Neural progenitor cell (in vitro differentiated cells): ENCODE measurements around the gene LVRN.

Experiments used
- CTCF ChIP-seq: fragments of 200-600 bp; sonication (generic); IDR thresholded peaks from 2 replicates; pipeline ENCODE4 v1.5.1; 2017; ENCODE audit warnings: antibody characterized with exemption, mild to moderate bottlenecking
- EZH2 ChIP-seq: fragments of 200-600 bp; sonication (generic); IDR thresholded peaks from 2 replicates; pipeline ENCODE4 v1.6.1; 2017; ENCODE audit warnings: antibody characterized with exemption, mild to moderate bottlenecking, moderate library complexity
- EZH2phosphoT487 ChIP-seq: fragments of 200-600 bp; sonication (generic); IDR thresholded peaks from 2 replicates; pipeline ENCODE4 v1.6.1; 2017; ENCODE audit warnings: antibody characterized with exemption

- TF ChIP-seq CTCF (no peak), EZH2 (no peak), EZH2phosphoT487 (no peak)
These were observed 15.6 kb upstream of the LVRN start for GRCh38 chr5:115946655-115947054.
